ENCODE measurements around the gene CLSTN1.

Gene CLSTN1

DNA sequence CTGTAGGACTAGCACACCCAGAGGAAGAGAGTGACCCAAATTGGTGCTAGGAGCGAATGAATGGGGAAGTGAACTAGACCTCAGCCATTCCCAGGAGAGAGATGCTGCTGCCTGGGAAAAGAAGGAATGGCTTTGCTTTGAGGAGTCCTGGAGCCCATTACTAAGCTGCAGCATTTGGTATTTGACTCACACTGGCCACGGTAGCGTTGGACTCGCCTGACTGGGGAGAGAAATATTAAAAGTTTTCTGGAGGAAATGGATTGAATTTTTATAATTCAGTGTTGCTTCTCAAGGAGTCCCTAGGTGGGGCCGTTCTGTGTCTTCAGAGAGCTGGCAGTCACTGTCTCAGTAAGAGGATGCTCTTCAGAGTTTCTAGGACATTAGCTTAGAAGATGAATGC lies 132.1 kb downstream of the CLSTN1 start:
- no peak overlapping the region for H3K4me3 ChIP-seq (ENCODE audit: low read depth, low read length)
- no peak for TF ChIP-seq CTCF (IDR thresholded peaks at IDR 0.05; ENCODE audit: low read depth, low read length, missing control alignments)
- no peak for DNase-seq (ENCODE audit: low read depth)

DNA sequence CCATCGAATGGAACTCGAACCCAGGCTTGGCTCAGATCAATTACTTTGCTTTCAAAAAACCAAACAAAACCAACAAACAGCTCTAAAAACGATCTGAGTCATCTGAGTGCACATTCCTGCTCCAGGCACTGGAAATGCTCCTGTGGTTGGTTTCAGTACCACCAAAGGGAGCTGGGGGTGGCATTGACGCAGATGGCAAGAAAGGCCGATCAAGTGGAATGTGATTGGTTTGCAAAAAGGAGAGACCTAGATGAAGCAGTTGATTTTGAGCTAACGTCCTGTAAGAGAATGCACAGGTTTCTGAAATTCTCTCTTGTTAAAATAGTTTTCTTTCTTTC lies 132.7 kb downstream of the CLSTN1 start:
- no peak for DNase-seq (ENCODE audit: low read depth)
- no peak overlapping the region for H3K4me3 ChIP-seq (ENCODE audit: low read depth, low read length)
- no peak for TF ChIP-seq CTCF (IDR thresholded peaks at IDR 0.05; ENCODE audit: low read depth, low read length, missing control alignments)

DNA sequence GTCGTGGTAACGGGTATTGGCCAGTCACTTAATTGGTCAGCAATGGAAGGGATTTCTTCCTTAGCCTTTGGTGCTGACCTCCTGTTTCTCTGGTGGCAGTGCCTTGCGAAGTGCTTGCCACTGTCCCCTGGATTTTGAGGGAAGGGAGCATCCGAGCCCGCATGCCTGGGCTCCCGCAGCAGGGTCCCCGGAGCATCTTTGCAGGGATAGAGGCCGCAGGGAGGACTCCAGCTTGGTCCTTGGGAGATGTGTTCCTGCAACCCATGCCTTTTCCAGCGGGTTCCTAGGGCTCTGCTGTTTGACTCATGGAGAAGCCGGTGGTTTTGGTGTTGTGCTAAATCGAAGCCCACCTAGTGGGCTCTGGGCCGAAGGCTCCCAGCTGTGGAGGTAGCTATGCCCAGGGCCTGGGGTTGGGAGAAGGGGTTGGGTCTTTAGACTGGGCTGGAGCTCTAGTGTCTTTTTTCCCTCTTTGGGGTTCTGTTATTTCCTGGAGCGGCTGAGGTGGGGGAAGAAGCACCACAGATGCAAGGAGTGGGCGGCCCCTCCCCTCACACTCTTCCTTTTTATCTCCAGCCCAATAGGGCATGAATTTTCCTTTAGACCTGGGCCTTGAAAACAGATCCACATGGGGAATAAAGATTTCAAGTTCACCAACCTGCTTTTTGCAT lies 133.2 kb downstream of the CLSTN1 start:
- no peak for DNase-seq (ENCODE audit: low read depth)
- TF ChIP-seq CTCF (IDR thresholded peaks at IDR 0.05; ENCODE audit: low read depth, low read length, missing control alignments) = no peak
- no peak overlapping the region for H3K4me3 ChIP-seq (ENCODE audit: low read depth, low read length)

DNA sequence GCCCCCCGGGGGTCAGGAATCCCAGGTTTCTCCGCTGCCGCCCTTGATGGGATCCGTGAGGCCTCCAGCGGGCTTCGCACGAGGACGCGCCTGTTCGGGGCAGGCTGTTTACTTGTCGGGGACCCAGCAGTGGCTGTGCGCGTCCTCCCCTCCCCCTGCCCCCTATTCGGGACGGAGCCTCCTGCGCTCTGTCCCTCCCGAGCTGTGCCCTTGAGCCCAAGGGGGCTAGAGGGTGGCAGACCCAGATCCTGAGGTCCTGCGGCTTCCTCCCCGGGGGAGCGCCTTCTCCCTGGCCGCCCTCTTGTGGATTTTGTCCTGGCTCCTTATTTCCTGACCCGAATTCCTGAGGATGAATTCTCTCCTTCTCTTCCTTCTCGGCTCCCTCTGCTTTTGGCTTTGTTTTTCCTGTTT lies 133.8 kb downstream of the CLSTN1 start:
- H3K4me3 ChIP-seq (ENCODE audit: low read depth, low read length) = peak overlapping the region; percentile 45
- DNase-seq (ENCODE audit: low read depth) = no peak
- TF ChIP-seq CTCF (IDR thresholded peaks at IDR 0.05; ENCODE audit: low read depth, low read length, missing control alignments) = no peak

- DNase-seq (ENCODE audit: low read depth) = no peak
- peak overlapping the region; percentile 53 for H3K4me3 ChIP-seq (ENCODE audit: low read depth, low read length)
- no peak for TF ChIP-seq CTCF (IDR thresholded peaks at IDR 0.05; ENCODE audit: low read depth, low read length, missing control alignments)
These were observed 134.6 kb downstream of the CLSTN1 start for GRCh38 chr1:9689011-9689706.

- DNase-seq (ENCODE audit: low read depth) = no peak
- H3K4me3 ChIP-seq (ENCODE audit: low read depth, low read length) = peak overlapping the region; percentile 53
- TF ChIP-seq CTCF (IDR thresholded peaks at IDR 0.05; ENCODE audit: low read depth, low read length, missing control alignments) = no peak
These were observed 135.2 kb downstream of the CLSTN1 start for GRCh38 chr1:9688599-9688998.

Measured in GM12864 (cell line).